ENCODE measurements around the gene GRK2. TPM values are rescaled to one million over a fixed set of nuclear protein-coding genes. Genes with fewer than 3 reads are reported as not detected.

GRK2 gene
- total and polyA plus RNA-seq, 2 of the 8 experiments (the other 6 are each of a cell fraction or from before 2014, with no cell fraction given), result 47.3 to 49.7 TPM

DNA sequence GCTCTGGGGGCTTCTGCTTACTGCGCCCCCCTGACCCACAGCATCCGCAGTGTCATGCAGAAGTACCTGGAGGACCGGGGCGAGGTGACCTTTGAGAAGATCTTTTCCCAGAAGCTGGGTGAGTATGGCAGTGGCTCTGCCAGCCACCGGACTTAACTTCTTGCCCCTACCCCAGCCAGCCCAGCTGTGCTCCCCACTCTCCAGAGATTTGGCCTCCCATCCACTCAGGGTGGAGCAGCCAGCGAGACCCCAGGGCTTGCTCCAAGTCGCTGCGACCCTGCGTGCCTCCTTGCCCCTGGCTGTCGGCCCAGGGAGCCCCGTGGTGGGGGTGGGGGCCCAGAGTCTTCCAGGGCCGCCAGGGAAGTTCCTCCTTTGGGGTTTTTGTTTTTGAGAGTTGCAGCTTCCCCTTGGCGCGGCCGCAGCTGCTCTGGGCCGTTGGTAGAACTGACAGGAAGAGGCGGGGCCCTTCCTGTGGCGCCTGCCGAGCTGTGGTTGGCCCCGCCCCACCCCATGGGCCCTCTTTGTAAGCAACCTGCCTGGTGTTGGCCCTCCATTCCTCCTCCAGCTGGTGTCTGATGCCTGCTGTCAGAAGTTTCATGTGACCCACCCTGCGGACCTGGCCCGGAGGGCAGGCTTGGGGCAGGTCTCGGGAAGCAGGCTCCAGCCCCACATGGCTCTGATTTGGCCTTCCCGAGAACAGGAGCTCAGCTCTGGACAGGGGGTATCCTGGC lies 11.1 kb downstream of the GRK2 start (continued):
- TF ChIP-seq SRF (IDR thresholded peaks at IDR 0.05; ENCODE audit: low read depth, low read length) (0 out of 2 replicates have a peak, but pooled peaks have one; percentile 1), CBX5 (IDR thresholded peaks at IDR 0.05; ENCODE audit: low read depth, low read length) (no peak), SP2 (IDR thresholded peaks at IDR 0.05; ENCODE audit: low read length) (no peak), POU5F1 (IDR thresholded peaks at IDR 0.05; ENCODE audit: low read depth, low read length) (no peak), TBP (IDR thresholded peaks at IDR 0.05; ENCODE audit: low read depth, low read length) (no peak), EGR1 (IDR thresholded peaks at IDR 0.05; ENCODE audit: borderline replicate concordance, low read depth, low read length) (peak; percentile 45; the same call in 1 of the 2 replicates), NANOG (IDR thresholded peaks at IDR 0.05; ENCODE audit: insufficient read depth, low read depth, low read length, poor library complexity, severe bottlenecking) (no peak), RFX5 (IDR thresholded peaks at IDR 0.05; ENCODE audit: borderline replicate concordance, low read depth, low read length) (no peak), BRCA1 (IDR thresholded peaks at IDR 0.05; ENCODE audit: low read depth, low read length) (no peak), HDAC6 (IDR thresholded peaks at IDR 0.05; ENCODE audit: low read depth, low read length) (no peak), POLR2A (IDR thresholded peaks at IDR 0.05; ENCODE audit: control extremely low read depth in 1 of 2, low read depth in 2 of 2, low read length in 2 of 2) (no peak), FOSL1 (IDR thresholded peaks at IDR 0.05; ENCODE audit: insufficient read depth, low read depth, low read length) (no peak), CHD1 (IDR thresholded peaks at IDR 0.05; ENCODE audit: low read depth, low read length) (no peak), PHF8 (conservative IDR thresholded peaks at IDR 0.05; ENCODE audit: low read depth, low read length) (no peak), CBX8 (IDR thresholded peaks at IDR 0.05; ENCODE audit: borderline replicate concordance, low read depth, low read length) (no peak), SP1 (IDR thresholded peaks at IDR 0.05; ENCODE audit: low read depth, low read length) (0 out of 2 replicates have a peak, but pooled peaks have one; percentile 23), HDAC2 (IDR thresholded peaks at IDR 0.05; ENCODE audit: borderline replicate concordance in 1 of 2, low read depth in 2 of 2, low read length in 2 of 2) (peak in 1 of 2 experiments; percentile 25; a peak in 1 of 4 replicates), CEBPB (IDR thresholded peaks at IDR 0.05; ENCODE audit: low read depth, low read length) (no peak), RXRA (IDR thresholded peaks at IDR 0.05; ENCODE audit: insufficient read depth, low read depth, low read length) (no peak), JUN (IDR thresholded peaks at IDR 0.05; ENCODE audit: low read depth, low read length) (no peak), KDM1A (IDR thresholded peaks at IDR 0.05; ENCODE audit: borderline replicate concordance, low read length) (no peak), MAX (IDR thresholded peaks at IDR 0.05) (peak; percentile 54; the same call in 1 of the 2 replicates), SAP30 (IDR thresholded peaks at IDR 0.05; ENCODE audit: insufficient read depth, insufficient replicate concordance, low read length) (peak; percentile 56)
- TF ChIP-seq, protein P1, sequence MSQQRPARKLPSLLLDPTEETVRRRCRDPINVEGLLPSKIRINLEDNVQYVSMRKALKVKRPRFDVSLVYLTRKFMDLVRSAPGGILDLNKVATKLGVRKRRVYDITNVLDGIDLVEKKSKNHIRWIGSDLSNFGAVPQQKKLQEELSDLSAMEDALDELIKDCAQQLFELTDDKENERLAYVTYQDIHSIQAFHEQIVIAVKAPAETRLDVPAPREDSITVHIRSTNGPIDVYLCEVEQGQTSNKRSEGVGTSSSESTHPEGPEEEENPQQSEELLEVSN (IDR thresholded peaks at IDR 0.05), result no peak

Data from H1 (cell line).